Dermis microvascular lymphatic vessel endothelial cell (primary cell): Measurements from ENCODE around the gene C20orf173. TPM values are rescaled to one million over a fixed set of nuclear protein-coding genes. Genes with fewer than 3 reads are reported as not detected.
"Not testable (repeated sequence)": the region's sequence is repeated elsewhere in the genome, so short reads cannot be mapped to it uniquely, and the experiment has no call there.

ENCODE experiments used
- DNase-seq, 2 donors: peaks; one replicate each; pipeline versions ENCODE4 v3.0.0 to v3.0.0-alpha.2; 2010; ENCODE audit warnings: low read depth in 2 of 2
- total RNA-seq: library from RNA; depleted of rRNA; stranded (reverse); fragments of >200 nt; gene quantifications from 2 replicates; pipeline ENCODE4 v1.2.1, GENCODE V29; 2014

Gene C20orf173
- total RNA-seq, 1 donor from 2014 or later: not detected

DNA sequence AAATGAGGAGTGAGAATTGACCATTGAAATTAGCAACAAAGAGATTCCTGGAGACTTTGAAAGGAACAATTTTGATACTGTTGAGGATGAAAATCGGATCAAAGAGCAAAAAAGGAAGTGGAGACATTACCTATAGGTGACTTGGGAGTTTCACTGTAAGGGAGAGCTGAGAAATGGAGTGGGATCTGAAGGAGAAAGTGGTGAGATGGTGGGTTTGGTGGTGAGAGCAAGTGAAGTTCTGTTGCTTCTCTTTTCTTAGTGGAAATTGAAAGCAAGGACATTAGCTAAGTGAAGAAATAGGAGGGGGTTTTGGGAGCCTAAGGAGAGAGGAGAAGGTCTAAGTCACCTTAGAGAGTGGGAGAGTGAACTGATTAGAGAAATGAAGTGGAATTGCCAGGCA is 16.7 kb upstream of the C20orf173 start:
- no peak for DNase-seq

DNA sequence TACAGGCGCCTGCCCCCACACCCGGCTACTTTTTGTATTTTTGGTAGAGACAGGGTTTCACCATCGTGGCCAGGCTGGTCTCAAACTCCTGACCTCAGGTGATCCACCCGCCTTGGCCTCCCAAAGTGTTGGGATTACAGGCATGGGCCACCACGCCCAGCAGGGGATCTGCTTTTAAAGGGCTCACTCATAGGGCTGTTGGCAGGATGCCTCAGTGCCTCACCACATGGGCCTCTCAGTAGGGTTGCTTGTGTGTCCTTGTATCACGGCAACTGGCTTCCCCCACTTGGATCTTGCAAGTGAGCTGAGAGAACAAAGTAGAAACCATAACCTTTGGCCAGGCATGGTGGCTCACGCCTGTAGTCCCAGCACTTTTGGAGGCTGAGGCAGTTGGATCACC is 15.5 kb upstream of the C20orf173 start:
- not testable (repeated sequence) for DNase-seq

DNA sequence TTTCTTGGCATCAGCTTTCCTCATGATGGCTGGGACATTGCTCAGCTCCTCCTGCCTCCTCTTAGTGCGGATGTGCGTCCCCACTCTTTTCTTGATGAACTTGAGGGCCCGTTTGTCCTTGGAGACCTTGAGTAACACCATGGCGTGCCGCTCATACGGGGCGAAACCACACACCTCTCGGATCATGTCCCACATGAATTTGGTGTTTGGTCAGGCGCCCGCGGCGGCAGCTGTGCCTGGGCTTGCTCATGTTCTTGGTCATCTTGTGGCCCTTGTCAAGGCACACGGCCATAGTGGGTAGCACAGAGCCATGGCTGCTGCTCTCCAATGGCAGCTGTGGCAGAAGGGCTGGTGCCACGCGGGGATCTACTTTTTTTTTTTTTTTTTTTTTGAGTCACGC is 15.0 kb upstream of the C20orf173 start:
- no peak for DNase-seq

DNA sequence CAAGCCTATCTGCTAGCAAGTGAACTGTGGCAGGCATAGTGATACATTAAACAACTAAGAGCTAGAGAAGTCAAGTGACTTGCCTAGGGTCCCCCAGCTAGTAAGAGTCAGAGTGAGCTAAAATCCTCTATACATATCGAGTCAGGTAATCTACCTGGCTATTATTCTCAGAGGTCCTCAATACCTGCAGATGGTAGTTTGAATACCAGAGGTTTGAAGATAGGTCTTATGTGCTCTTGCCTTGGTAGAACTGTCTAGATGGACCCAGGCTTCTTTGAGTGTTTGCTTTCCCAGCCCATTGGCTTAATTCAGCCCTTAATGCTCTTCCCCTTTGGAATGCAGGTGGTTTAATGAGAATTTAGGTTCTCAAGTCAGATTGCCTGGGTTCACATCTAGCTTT is 13.5 kb upstream of the C20orf173 start:
- no peak for DNase-seq

DNA sequence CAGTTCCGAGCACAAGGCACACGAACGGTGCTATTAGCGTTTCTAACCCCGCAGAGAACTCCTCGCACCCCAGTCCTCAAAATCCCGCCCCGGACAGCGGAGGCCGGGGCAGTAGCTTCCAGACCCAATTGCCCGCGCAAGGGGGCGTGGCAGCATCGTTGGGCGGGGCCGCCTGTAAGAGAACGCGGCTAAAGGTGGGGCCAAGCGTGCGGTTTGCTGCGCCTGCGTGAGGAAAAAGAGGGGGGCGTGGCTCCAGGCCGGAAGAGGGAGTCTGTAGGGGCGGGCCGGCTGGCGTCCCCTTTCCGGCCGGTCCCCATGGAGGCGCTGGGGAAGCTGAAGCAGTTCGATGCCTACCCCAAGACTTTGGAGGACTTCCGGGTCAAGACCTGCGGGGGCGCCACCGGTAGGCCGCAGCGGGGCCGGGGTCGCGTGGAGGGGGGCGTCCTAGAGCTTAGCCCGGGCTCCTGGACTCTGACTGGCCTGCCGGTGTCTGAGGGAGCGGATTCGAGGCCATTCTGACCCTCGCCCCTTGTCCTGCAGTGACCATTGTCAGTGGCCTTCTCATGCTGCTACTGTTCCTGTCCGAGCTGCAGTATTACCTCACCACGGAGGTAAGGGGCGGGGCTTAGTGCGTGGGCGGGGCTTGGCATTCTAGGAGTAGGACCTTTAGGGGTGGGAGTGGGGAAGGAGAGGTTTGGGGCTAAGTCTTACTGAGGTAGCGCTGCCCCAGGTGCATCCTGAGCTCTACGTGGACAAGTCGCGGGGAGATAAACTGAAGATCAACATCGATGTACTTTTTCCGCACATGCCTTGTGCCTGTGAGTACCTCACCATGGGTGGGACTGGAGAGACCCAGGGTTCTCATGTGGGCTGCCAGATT is 12.6 kb upstream of the C20orf173 start, which contains the start of gene ERGIC3:
TSS of gene ERGIC3 (plus strand) at position 296 of the 880 bp plus-strand sequence. CDS start at position 316, 20 bp downstream.
- DNase-seq: peak; percentile 80 to 94

DNA sequence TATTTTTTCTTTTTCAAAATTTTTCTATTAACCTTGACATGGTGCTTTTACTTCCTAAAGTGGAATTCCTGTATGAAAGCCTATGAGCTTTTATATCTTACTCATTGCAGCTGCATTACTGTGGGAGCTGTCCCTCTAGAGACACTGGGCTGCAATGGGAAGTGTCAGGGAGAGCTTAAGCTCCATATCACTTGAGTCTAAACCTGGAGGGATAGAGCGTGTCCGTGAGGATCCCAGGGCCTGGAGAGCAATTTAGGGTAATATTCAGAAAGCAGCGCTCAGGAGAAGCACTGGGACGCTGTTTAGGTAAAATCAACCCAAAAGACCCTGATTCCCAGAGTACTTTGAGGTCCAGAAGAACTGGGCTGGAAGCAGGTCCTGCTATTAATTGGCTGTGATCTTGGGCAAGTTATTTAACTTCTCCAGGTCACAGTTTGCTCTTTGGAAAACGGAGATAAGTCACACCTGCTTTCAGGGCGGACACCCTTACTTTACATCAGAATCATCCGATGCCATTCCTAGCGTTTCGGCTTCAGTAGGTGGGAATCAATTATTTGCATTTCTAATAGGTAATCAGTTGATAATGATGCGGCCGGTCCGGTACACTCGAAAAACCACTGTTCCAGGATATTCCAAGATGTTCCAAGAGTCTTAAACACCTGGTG is 11.8 kb upstream of the C20orf173 start:
- DNase-seq: no peak

DNA sequence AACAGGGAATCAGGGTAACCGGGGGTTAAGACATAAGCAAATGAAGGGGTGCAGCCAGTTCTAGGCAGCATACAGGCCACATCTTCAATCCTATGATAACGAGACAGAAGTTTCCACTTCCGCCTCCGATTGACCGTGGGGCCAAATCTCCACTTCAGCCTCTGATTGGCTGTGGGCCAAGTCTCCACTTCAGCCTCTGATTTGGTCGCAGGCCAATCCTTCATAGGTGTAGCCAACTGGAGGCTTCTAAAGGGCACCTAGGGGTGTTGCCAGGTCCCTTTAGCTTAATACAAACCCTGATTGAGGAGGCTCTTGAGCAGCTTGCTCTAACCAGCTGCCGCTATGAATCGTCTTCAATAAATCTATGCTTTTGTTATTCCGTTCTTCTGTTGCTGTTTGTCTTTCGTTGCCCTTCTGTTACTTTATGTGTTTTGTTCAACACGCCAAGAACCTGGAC is 10.3 kb upstream of the C20orf173 start:
- DNase-seq: no peak

DNA sequence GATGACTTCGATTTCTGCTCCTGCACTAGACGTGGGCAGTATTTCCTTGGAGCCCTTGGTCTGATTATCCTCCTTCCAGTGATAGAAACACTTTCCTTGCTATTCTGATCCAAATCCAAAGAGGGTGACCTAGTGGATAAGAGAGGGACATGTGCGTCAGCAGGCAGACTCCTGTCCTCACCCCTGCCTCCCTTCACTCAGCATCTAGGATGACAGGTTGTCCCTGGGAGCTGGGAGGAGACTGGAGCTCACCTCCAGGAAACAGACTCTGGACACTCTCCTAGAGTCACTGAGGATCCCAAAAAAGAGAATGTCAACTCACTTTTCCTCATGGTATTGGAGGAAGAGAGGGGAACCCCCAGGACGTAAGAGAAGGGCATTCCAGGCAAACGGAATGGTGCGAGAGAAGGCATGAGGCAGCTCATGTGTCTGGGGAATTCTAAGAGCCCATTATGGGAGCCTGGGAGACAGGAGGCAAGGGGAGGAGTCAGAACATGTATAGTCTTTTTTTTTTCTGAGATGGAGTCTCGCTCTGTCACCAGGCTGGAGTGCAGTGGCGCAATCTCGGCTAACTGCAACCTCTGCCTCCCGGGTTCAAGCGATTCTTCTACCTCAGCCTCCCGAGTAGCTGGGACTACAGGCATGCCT is 2.2 kb downstream of the C20orf173 start:
- DNase-seq: no peak

DNA sequence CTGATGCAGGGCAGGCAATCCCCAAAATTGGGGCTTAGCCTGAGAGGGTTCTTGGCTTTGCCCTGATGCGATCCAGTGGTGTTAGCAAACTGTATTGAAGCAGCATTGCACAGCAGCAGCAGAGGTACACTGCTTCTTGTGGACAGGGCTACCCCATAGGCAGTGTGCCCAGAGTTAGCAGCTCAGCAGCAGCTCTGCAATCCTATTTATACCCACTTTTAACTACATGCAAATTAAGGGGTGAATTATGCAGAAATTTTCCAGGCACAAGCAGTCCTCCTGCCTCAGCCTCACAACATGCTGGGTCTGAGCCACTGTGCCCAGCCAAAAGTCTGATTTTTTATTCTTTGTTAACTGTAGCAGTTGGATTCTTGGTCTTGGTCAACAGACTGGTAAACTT is 3.8 kb downstream of the C20orf173 start:
- no peak for DNase-seq

DNA sequence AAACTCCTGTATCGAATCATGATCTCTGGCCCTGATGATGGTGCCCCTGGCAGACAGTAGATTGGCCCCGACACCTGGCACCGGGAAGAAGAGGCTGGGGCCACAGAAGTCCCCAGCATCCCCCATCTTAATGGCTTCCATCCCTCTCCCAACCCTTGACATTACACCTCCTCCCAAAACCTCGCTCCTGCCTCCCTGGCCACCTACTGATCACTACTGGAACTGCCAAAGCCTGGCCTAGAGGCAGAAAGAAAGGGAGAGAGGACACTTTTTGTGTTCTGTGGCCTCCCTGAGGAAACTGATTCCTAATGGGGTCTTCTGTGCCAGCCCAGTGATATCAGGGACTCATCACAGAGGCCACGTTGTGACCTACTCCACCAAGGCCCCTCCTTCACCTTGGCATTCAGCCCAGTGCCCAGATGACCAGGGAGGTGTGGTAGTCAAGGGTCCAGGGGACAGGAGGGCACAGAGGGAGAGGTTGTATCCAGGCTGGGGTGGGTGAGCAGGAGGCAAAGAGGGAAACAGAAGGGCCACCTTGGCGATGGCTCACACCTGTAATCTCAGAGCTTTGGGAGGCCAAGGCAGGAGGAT is 6.1 kb downstream of the C20orf173 start:
- no peak for DNase-seq

DNA sequence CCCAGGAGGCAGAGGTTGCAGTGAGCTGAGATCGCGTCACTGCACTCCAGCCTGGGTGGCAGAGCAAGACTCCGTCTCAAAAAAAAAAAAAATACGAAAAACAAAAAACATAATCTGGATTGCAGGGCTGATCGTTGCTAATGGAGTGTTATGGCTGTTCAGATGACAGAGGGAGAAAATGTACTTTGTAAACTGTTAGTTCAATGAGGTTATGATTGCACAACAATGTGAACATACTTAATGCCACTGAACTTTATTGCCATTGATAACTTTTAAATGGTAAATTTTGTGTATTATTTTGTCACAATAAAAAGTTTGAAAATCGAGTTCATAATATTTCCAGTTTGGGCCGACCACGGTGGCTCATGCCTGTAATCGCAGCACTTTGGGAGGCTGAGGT is 10.5 kb downstream of the C20orf173 start:
- DNase-seq: no peak

DNA sequence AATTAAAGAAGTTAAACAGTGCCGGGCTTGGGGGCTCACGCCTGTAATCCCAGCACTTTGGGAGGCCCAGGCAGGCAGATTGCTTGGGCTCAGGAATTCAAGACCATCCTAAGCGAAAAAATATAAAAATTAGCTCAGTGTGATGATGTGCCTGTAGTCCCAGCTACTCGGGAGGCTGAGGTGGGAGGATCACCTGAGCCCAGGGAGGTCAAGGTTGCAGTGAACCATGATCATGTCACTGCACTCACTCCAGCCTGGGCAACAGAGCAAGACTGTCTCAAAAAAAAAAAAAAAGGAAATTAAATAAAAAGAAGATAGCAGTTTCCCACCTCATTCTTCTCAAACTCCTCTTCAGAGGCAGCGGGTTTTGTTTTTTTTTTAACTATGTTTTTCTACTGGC is 11.7 kb downstream of the C20orf173 start:
- not testable (repeated sequence) for DNase-seq

DNA sequence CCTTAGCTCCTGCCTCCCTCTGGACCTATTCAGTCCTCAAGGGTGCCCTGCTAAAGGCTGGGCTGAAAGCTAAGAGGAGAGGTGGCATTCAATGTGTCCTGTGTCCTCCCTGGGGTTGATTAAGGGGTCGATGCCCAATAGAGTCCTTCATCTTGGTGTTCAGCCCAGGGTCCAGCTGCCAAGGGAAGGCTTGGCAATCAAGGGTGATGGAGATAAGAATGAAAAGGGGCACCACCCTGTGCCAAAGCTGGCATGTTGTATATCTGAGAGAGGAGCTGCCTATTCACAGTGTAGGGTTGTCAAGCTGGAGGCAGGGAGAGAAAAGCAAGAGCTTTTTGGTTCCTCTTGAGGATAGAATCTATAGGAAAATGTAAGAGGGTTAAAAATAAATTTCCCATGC is 12.3 kb downstream of the C20orf173 start:
- no peak for DNase-seq

DNA sequence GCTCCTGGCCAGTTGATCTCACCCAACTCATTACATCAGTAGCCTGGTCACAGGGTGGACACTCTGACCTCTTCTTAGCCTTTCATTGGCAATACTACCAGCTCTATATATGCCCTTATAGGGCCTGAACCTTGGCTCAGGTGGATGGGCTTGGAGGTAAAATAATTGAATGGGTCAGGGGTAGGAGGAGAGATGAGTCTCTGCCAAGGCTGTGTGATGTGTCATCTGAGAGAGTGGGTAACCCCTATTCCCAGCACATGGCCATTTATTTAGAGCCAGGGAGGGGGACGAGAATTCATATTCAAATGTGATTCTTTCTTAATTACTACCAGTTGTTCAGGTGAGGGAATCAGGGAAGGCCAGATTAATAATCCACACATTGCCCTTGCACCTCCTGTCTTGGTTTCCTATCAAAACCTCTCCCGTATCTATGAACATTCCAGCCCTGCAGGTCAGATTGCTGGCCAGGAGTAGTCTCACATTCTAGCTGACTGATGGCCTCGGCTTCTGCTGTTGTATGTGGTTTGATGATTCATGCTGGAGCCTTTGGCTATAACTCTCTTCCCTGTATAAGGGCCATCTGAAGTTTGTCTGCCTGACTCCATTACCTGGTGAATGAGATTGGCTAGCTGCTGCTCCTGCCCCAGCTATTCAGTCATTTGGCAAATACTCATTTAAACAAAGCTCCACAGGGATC is 13.4 kb downstream of the C20orf173 start:
- no peak for DNase-seq

DNA sequence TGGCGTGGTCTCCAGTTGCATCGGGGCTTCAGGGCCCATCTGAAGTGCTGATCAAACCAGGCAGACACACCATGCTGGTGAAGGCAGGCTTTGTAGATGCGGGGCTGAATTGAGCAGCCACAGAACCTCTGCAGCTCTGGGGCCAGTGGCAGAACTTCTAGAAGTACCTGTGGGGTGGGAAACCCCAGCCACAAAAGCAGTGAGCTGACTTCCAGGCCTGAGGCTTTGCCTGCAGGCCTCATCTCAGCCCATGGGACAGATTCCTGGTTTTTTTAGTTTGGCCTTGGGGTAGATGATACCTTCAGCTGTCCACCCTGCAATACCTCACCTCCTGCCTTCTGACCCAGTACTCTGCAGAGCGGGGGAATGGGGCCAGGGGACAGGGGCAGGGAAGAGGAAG is 14.1 kb downstream of the C20orf173 start:
- no peak for DNase-seq

DNA sequence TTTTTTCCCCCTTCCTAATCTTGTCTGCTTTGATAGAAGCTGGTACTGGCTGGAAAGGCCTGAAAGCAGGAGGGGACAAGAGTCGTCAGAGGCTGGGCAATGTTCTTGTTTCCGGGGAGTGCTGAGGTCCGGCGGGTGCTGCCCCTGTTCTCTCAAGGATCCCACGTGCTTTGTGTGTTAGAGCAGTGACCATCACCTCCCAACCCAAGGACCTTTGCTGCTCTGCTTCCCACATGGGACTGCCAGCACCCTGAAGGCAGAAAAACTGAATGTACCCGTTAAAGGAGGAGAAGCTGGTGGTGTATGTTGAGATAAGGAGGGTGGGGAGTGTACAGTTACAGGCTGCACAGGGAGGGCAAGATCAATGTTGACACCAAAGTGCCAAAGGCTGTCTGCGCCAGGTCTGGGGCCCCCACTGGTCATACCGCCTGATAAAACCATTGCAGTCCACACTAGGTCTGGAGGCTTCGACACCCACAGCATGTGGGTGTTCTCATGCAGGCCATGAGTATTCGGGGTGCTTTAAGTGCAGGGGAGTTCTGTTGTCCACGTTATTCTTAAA is 15.0 kb downstream of the C20orf173 start:
- DNase-seq: no peak

DNA sequence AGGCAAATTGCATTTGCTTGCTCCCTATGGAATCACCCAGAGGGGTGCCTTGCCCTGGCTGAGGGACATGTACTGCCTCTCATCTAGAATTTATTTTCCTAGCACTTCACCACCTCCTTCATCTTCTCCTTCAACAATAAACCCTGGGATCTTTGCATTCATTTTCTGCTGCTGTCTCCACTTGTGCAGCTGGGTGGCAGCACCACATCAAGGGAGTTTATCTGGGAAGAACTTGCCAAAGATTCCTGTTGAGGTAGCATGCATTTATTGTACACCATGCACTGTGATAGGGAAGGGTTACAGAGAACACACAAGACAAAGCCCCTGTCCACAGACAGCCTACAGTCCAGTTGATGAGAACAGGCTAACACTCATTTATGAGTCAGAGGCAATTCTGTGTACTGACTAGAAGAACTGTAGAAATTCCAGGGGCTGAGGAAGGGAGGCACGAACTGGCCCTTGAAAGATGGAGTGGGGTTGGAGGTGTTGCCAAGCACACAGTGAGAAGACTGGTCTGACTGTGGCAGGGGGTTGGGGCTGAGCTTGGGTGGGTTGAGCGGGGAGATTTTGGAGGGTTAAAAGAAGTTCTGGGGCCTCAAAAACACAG is 17.5 kb downstream of the C20orf173 start:
- peak; percentile 24 to 54 for DNase-seq

DNA sequence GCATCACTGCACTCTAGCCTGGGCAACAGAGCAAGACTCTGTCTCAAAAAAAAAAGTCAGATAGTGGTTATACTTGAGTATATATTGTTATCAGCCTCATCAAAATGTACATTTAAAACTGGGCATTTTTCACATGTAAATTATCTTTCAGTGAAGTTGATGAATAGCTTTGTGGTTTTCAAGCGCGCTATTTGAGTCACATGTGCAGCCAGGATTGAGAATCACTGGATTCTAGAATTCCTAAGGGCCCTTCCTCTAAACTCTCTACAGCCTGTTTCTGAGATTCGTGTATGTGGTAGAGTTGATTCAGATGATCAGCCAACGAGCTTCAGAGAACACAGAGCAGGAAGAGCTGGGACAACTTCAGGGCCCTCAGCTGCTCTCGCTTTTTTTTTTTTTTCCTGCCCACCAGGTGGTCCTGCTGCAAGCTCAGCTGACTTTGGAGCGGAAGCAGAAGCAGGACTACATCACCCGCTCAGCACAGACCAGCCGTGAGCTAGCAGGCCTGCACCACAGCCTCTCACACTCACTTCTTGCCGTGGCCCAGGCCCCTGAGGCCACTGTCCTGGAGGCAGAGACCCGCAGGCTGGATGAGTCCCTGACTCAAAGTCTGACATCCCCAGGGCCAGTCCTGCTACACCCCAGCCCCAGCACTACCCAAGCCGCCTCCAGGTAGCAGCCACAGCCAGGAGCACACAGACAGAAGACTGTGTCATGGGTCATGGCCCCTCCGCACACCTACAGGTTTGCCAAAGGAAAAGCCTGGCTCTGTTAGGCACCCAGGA is 18.3 kb downstream of the C20orf173 start:
- no peak for DNase-seq

DNA sequence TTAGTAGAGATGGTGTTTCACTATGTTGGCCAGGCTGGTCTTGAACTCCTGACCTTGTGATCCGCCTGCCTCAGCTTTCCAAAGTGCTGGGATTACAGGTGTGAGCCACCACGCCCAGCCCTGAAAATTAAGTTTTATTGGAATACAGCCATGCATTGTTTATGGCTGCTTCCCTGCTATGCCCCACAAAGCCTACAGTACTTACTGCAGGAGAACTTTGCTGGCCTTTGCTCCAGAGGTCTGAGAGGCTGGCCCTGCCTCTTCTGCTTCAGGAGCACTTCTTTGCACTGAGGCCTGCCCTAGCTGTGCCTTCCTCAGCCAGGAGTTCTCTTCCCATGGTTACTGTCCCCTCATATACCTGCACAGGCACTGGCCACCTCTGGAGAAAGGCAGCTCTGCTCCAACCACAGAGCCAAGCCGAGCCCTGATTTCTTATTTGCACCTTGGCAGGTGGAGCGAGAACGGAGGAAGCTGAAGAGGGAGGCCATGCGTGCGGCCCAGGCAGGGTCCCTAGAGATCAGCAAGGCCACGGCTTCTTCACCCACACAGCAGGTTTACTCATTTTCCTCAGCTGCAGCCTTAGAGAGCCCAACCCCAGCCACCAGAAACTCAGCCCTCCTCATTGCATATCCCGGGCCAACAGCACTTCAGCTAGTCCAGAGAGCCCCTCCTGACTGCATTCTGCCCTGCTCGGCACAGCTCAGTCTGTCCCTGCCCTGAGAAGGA is 20.8 kb downstream of the C20orf173 start:
- DNase-seq: no peak
